GM12878 (cell line): Measurements from ENCODE around the gene CPT1C. TPM values are rescaled to one million over a fixed set of nuclear protein-coding genes. Genes with fewer than 3 reads are reported as not detected.

Source experiments
- ATAC-seq: fragments of 200-7000 bp; cut with Tn5 transposase; 3 replicates; pipeline ENCODE4 v1.9.1; 2020; ENCODE audit warnings: mild to moderate bottlenecking, moderate library complexity
- BruUV-seq: library from RNA; stranded (reverse); fragments of 400-500 nt; replicated peaks from 2 replicates; lab custom pipeline; 2021; lab: Mats Ljungman, UMichigan
- CTCF ChIA-PET: fragments of 300-600 bp; sonication (Branson Sonifier 250); formaldehyde crosslinking; extraction: SDS; loops from one replicate; lab custom pipeline; 2021; ENCODE audit warnings: inconsistent platforms; lab: Yijun Ruan, JAX
- POLR2A ChIA-PET: fragments of 350-600 bp; formaldehyde crosslinking; extraction: SDS; loops from one replicate; lab custom pipeline; 2021; ENCODE audit warnings: inconsistent platforms; lab: Charles Lee
- RAD21 ChIA-PET: fragments of 300-600 bp; sonication (Branson Sonifier 250); formaldehyde crosslinking; loops from one replicate; lab custom pipeline; 2023; ENCODE audit warnings: antibody characterized with exemption; ENCODE audit not compliant: unreplicated experiment; lab: Charles Lee
- SMC1A ChIA-PET: fragments of 300-600 bp; sonication (Branson Sonifier 250); formaldehyde crosslinking; loops from one replicate; lab custom pipeline; 2023; ENCODE audit not compliant: unreplicated experiment, uncharacterized antibody; lab: Charles Lee
- DNase-seq: peaks from one replicate; pipeline ENCODE4 v3.0.0-alpha.2; 2011; ENCODE audit warnings: low read depth, low spot score
- FAIRE-seq: peaks from 3 replicates; lab custom pipeline; 2011; peaks lifted over from hg19 to GRCh38; lab: Jason Lieb, UNC
- H2AFZ ChIP-seq: 2 replicates; pipeline ENCODE4 v1.6.0; 2011; ENCODE audit warnings: low read depth, low read length, control low read depth; ENCODE audit not compliant: control insufficient read depth
- H3K27ac ChIP-seq: 2 replicates; pipeline ENCODE4 v1.5.1; 2011; ENCODE audit warnings: control low read depth; ENCODE audit not compliant: control insufficient read depth, insufficient read depth
- H3K27me3 ChIP-seq, 2 experiments: replicated peaks in 1 of 2; 2 replicates each; pipeline versions ENCODE4 v1.6.0 to v1.6.1; 2011; ENCODE audit warnings: low read length in 1 of 2; ENCODE audit not compliant: control insufficient read depth in 2 of 2, insufficient read depth in 2 of 2
- H3K36me3 ChIP-seq, 2 experiments: 2 replicates each; pipeline ENCODE4 v1.5.1; 2011; ENCODE audit warnings: low read length in 1 of 2; ENCODE audit not compliant: control insufficient read depth in 2 of 2, insufficient read depth in 2 of 2
- H3K4me1 ChIP-seq: 2 replicates; pipeline ENCODE4 v1.6.1; 2011; ENCODE audit warnings: mild to moderate bottlenecking, low read length, moderate library complexity, mixed read lengths; ENCODE audit not compliant: control insufficient read depth, insufficient read depth
- H3K4me2 ChIP-seq: 2 replicates; pipeline ENCODE4 v1.6.0; 2011; ENCODE audit warnings: control low read depth; ENCODE audit not compliant: control insufficient read depth, insufficient read depth
- H3K4me3 ChIP-seq: fragments of 200-600 bp; sonication (generic); 2 replicates; pipeline ENCODE4 v1.5.1; 2016
- H3K79me2 ChIP-seq: 2 replicates; pipeline ENCODE4 v1.6.0; 2011; ENCODE audit warnings: low read length; ENCODE audit not compliant: control insufficient read depth, insufficient read depth
- H3K9ac ChIP-seq: 2 replicates; pipeline ENCODE4 v1.8.0; 2011; ENCODE audit warnings: low read length, control low read depth, mixed read lengths; ENCODE audit not compliant: control insufficient read depth, insufficient read depth
- H3K9me3 ChIP-seq: replicated peaks from 3 replicates; pipeline ENCODE4 v1.5.1; 2011; ENCODE audit warnings: mild to moderate bottlenecking, low read length; ENCODE audit not compliant: control insufficient read depth, insufficient read depth
- H4K20me1 ChIP-seq: 2 replicates; pipeline ENCODE4 v1.6.0; 2011; ENCODE audit not compliant: control insufficient read depth, insufficient read depth
- MEF2A ChIP-seq: IDR thresholded peaks from 2 replicates; pipeline ENCODE4 v1.6.1; 2011; ENCODE audit warnings: low read depth, mild to moderate bottlenecking, low read length, moderate library complexity; ENCODE audit not compliant: insufficient read depth
- MEF2B ChIP-seq: fragments of 450-650 bp; IDR thresholded peaks from 2 replicates; pipeline ENCODE4 v1.6.1; 2018; ENCODE audit warnings: mild to moderate bottlenecking, moderate library complexity; ENCODE audit not compliant: partially characterized antibody, poor library complexity, severe bottlenecking
- POLR2AphosphoS5 ChIP-seq: IDR thresholded peaks from 2 replicates; pipeline ENCODE4 v1.6.1; 2011; ENCODE audit warnings: mild to moderate bottlenecking, low read length, inconsistent platforms
- RBBP5 ChIP-seq: fragments of 200-600 bp; sonication (generic); conservative IDR thresholded peaks from 2 replicates; pipeline ENCODE4 v1.6.1; 2016
- SPI1 ChIP-seq: IDR thresholded peaks from 2 replicates; pipeline ENCODE4 v1.6.1; 2011; ENCODE audit warnings: low read depth, mild to moderate bottlenecking, low read length, moderate library complexity, borderline replicate concordance; ENCODE audit not compliant: insufficient read depth
- ZNF384 ChIP-seq: IDR thresholded peaks from 2 replicates; pipeline ENCODE4 v1.6.1; 2012; ENCODE audit warnings: low read depth, mild to moderate bottlenecking, low read length, improper control_type of control experiment, borderline replicate concordance
- WGBS: methylation state at CpG from one replicate; pipeline ENCODE4 v1.1.6; 2016; ENCODE audit warnings: low lambda C conversion rate; ENCODE audit not compliant: insufficient replicate concordance, insufficient coverage; ENCODE audit errors: missing lambda C conversion rate; 5-methylcytosine and 5-hydroxymethylcytosine counted together
- in situ Hi-C: fragments of 300-500 bp; cut with MboI; formaldehyde crosslinking; loops from 9 replicates; pipeline ENCODE4 v1.14.3; 2018; ENCODE audit warnings: mixed read lengths
- intact Hi-C: fragments of 100-400 bp; cut with micrococcal nuclease; formaldehyde crosslinking; loops from one replicate; pipeline ENCODE4 v1.14.2; 2022; ENCODE audit not compliant: unreplicated experiment
- polyA plus RNA-seq, 11 experiments: library from polyadenylated mRNA; depleted of rRNA in 4 of 11; unstranded in 6 of 11; stranded (reverse) in 5 of 11; fragments of >200 nt; fragmentation: Nextera tagmentation in 4 of 11; fragmentation: Illumina TruSeq in 1 of 11; extraction: Ambion mirVana in 4 of 11; extraction: Trizol in 1 of 11; gene quantifications; 1 replicate in 1 of 11; 2 replicates in 10 of 11; pipeline versions ENCODE4 v1.2.1 to v1.2.3, GENCODE V29; 2011 to 2016; ENCODE audit warnings: inconsistent platforms in 2 of 11, missing spikeins in 2 of 11, low read depth in 1 of 11
- total RNA-seq, 4 experiments: library from RNA; depleted of rRNA in 3 of 4; stranded (reverse); fragments of >200 nt in 3 of 4; fragmentation: Illumina TruSeq in 1 of 4; extraction: Trizol in 1 of 4; gene quantifications; 2 replicates each; pipeline versions ENCODE4 v1.2.1 to v1.2.3, GENCODE V29; 2013 to 2021
- TF ChIP-seq, protein P1 (sequence below): fragments of 450-650 bp; IDR thresholded peaks from 2 replicates; pipeline ENCODE4 v1.6.1; 2016; ENCODE audit warnings: mild to moderate bottlenecking

CPT1C gene
- total and polyA plus RNA-seq, 10 of the 15 experiments (the other 5 are each of a cell fraction or from before 2014, with no cell fraction given) = 0.04 to 0.56 (median 0.21) TPM; not detected in 3

- POLR2A ChIA-PET = no interaction called here
- CTCF ChIA-PET = no interaction called here
- Histone ChIP-seq H3K9me3 (no peaks in the 10 kb centered on the region; the same call in 2 of the 3 replicates), H3K27ac (no peak overlapping the region), H3K79me2 (peaks cover 2% of the 10 kb centered on the region), H3K9ac (no peak overlapping the region), H3K36me3 (peaks cover 12 to 39% of the 10 kb centered on the region in 2 experiments; a peak in 3 of 4 replicates), H3K4me1 (peaks cover 8% of the 10 kb centered on the region), H3K27me3 (no peaks in the 10 kb centered on the region; a peak in 1 of 4 replicates), H4K20me1 (peaks cover 4% of the 10 kb centered on the region; the same call in 1 of the 2 replicates), H2AFZ (no peak overlapping the region), H3K4me3 (no peak overlapping the region), H3K4me2 (no peak overlapping the region)
- WGBS = 71% methylated on average over 11 of the region's 12 CpGs
- no peak for FAIRE-seq
- intact Hi-C loops (no loop called here), in situ Hi-C loops (no loop called here)
- BruUV-seq = no TSS peak
- SMC1A ChIA-PET = no interaction called here
- RAD21 ChIA-PET = no interaction called here
- no peak for DNase-seq
- peak; percentile 16 for ATAC-seq
- peak; percentile 32; the same call in 1 of the 2 replicates for TF ChIP-seq POLR2AphosphoS5
- TF ChIP-seq, protein P1, sequence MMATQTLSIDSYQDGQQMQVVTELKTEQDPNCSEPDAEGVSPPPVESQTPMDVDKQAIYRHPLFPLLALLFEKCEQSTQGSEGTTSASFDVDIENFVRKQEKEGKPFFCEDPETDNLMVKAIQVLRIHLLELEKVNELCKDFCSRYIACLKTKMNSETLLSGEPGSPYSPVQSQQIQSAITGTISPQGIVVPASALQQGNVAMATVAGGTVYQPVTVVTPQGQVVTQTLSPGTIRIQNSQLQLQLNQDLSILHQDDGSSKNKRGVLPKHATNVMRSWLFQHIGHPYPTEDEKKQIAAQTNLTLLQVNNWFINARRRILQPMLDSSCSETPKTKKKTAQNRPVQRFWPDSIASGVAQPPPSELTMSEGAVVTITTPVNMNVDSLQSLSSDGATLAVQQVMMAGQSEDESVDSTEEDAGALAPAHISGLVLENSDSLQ = no peak
- no peak for TF ChIP-seq RBBP5
- no peak for TF ChIP-seq MEF2A
- TF ChIP-seq SPI1 = no peak
- no peak for TF ChIP-seq MEF2B
- no peak for TF ChIP-seq ZNF384
These were observed 2.3 kb upstream of the CPT1C start for GRCh38 chr19:49688531-49689132.
